Stimulated activated CD4-positive, alpha-beta T cell treated with anti-CD3 and anti-CD28 coated beads, Interleukin-2, amount 100 ng/mL, for 24 hours (primary cell): ENCODE measurements around the gene TEPSIN.

Experiments used
- DNase-seq, 2 donors: peaks; one replicate each; pipeline ENCODE4 v3.0.0-alpha.2; 2020

TEPSIN gene

DNA sequence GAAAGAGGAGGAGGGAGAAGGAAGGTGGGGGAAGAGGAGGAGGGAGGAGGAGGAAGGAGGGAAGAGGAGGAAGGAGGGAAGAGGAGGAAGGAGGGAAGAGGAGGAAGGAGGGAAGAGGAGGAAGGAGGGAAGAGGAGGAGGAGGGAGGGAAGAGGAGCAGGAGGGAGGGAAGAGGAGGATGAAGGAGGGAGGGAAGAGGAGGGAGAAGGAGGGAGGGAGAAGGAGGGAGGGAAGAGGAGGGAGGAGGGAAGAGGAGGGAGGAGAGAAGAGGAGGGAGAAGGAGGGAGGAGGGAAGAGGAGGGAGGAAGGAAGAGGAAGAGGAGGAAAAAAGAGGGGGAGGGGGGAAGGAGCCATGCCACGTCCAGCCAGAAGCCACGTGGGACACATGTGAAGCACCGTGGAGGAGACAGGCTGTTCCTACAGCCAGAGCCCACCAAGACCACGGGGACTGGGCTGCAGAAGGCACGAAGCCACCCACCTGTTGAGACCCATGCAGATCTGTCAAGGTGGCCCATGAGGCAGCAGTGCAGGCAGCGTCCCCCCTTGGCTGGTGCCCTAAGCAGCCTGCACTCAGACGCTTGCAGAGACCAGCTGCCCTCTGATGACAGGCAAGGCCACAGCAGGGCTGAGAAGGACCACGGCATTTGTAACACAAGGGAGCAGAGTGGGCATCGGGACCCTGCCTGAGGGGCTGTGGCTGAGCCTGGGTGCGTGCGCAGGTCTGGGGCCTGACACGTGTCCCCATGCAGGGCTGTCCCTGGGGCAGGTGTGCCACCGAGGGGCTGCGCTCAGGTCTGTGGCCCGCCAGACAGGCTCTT lies 10.6 kb upstream of the TEPSIN start:
- DNase-seq: no peak

GRCh38 chr17:81248649-81249048 lies 9.8 kb upstream of the TEPSIN start:
- no peak for DNase-seq

- DNase-seq: no peak
Measured at GRCh38 chr17:81247339-81247990, 8.6 kb upstream of the TEPSIN start.

DNA sequence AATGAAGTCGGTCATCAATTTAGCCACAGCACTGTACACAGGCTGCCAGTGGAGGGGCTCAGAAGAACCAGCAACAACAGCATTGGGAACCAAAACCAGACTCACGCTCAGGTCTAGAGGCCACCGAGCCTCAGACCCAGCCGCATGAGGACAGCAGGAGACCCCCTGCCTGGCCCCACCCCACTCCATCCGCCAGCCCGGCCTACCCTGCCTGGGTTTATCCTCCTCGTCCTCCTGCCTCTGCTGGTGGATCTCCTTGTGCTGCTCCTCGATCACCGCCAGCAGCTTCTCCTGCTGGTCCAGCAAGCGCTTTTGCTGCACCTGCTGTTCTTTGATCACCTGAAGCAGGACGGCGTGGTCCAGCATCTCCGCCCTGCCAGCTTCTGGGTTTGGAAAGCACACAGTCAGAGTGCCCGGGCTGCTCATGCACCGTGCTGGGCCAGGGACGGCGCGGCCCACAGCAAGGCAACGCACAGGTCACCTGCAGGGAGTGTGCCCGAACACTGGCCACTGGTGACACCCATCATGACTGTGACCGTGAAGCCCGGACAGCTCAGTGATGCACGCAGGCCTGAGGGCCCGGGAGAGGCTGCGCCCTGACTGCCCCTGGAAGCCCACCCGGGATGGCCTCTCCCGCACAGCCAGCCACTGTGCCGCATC lies 8.0 kb upstream of the TEPSIN start:
- no peak for DNase-seq

GRCh38 chr17:81246343-81246670 lies 7.5 kb upstream of the TEPSIN start:
- no peak for DNase-seq

- DNase-seq: no peak
Measured at GRCh38 chr17:81245665-81246342, 6.9 kb upstream of the TEPSIN start.

- DNase-seq: no peak
Measured at GRCh38 chr17:81245024-81245664, 6.3 kb upstream of the TEPSIN start.

DNA sequence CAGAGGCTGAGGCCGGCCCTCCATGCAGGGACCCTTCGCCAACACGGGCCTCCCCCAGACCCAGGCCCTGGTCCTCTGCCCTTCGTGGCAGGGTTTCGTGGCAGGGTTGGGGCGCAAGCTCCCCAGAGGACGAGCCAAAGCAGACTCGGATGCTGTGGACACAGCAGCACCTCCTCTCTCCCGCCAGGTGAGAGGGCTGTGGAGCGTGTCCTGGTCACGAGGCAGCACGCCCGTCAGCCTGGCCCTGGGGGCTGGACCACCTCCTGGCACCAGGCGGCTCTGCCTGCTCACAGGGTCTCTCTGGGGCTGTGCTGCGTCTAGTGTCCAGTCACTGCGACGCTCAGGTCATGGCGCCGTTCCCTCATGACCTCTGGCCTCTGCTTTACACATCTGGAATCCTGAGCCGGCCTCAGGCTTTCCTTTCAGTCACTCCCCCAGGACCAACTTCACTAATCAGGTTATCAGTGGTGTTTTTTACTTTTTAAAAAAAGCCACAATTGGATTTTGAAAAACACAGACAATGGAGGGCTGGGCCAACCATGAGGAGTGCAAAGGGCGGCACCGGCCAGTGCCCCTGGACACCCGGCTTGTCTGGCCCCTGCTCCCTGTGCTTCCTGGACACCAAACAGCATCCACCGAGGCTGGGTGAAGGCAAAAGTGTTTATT lies 5.6 kb upstream of the TEPSIN start:
- no peak for DNase-seq

- DNase-seq: no peak
Measured at GRCh38 chr17:81243333-81243664, 4.4 kb upstream of the TEPSIN start.

- no peak for DNase-seq
Measured at GRCh38 chr17:81242421-81243332, 3.8 kb upstream of the TEPSIN start.

DNA sequence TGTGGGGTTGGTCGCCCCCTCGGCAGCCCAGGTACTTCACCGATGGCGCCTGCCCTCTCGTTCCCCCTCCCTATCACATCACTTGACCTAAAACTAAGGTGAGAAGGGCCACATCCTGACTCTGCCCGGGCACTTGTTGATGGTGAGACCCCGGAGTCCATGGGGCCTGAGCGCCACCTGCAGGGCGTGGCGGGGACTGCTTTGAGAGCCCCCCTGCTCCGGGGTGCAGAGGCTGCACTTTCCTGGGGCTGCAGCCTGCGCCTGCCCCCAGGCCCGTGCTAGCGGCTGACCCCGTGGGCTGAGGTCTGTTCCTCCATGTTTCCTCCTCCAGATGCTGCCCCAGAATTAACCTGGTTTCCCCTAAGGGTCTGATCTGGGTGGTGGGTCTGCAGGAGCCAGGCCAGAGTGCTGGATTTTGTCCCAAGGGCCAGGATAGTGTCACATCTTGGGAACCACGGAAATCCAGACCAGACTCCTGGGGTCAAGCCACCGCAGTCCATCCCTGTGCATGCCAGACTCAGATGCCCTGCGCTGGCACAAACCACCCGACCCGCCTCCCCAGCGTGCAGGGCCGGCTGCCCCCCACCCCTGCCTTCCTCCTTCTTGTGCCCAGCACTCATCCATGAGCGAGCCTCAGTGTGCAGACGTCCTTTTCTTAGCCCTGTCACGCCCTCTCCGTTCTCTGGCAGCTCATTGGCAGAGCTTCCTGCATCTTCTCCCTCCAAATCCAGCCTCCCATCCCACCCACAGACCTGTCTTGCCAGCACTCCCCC lies 3.0 kb upstream of the TEPSIN start:
- peak; percentile 75 to 76 for DNase-seq

- DNase-seq: no peak
Measured at GRCh38 chr17:81241203-81241602, 2.3 kb upstream of the TEPSIN start.

DNA sequence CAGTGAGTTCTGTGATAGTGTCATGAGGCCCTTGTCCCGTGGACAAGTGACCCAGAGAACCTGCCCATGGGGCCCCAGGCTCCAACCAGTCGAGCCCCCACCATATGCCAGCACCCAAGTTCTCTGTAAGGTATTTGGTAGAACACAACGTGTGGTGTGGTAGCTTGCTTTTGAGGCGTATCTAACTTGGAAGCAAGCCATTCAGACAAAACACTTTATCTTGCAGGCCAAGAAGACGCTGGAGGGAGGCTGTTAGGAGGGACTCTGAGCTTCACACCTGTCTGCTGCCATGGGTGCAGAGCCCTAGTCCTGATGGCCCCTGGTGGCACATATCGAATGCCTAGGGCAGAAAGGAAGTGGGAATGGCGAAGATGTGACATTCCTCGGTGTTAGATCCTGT lies 1.9 kb upstream of the TEPSIN start:
- DNase-seq: no peak

GRCh38 chr17:81239714-81240555 lies 1.1 kb upstream of the TEPSIN start:
- DNase-seq: peak; percentile 61 to 64

DNA sequence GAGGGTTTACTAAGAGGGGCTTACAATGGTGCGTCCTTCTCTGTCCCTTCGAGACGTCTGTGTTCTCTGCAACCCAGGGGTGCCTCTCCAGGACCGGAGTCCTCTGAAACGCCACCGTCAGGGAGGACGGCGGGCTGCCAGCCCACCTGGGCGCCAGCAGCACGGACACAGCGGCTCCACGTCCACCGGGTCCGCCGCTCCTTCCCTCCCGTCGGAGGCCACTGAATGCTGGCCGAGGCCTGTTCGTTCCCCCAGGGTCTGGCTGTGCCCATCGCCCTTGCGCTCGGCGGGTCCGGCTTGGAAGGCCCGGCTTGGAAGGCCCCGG lies 403 bp downstream of the TEPSIN start:
- no peak for DNase-seq

DNA sequence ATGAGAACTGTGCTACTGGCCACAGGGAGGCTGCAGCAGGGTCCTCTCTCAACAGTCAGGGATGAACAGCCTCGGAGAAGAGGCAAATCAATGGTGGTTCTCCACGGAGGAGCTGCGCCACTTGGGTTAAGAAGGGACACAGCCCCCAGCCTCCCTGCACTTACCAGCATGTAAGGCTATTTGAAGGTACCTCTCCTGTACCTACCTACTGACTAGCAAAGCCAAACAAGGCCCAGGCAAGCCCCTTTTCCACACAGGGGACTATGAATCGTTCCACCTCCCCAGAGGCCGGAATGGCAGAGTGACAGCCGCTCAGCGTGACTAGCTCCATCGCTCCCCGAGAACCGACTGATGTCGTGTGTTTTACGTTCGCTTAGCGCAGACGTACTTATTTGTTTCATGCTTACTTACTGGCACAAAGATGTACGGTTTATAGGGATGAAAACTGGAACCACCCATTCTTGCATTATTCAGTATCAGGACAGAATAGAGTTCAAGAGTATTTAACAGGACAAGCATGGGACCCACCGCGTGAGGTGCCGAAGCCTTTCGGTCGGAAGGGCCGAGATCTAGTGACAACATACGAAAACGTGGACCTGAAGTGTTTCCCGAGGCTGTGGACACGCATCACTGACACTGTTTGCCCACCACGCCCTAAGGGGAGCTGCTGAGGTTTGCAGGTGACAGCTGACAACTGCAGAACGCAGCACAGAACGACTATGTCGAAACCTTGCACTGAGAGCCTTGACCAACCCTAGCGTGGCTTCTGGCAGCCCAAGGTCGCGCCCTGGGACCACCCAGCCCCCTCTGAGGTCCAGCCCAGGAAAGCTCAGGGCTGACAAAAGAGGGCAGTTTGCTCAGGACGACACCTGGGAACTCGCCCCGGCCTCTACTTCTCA lies 1.0 kb downstream of the TEPSIN start:
- no peak for DNase-seq

DNA sequence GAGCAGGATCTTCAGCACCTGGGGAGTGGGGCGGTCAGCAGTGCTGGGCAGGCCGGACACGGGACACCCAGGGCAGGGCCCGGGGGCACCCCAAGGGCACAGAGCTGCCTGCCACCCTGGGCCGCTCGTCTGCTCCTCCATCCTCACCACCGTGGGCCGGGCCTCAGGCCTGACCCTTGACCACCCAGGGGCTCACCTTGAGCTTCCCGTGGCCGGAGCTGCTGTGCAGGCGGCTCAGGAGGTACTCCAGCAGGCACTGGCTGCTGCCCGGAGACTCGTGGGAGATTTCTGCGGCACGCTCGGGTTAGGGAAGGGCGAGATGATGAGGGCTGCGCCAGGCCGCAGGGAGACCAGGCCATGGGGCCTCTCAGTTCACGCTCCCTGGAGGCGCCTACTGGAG lies 2.1 kb downstream of the TEPSIN start:
- no peak for DNase-seq

DNA sequence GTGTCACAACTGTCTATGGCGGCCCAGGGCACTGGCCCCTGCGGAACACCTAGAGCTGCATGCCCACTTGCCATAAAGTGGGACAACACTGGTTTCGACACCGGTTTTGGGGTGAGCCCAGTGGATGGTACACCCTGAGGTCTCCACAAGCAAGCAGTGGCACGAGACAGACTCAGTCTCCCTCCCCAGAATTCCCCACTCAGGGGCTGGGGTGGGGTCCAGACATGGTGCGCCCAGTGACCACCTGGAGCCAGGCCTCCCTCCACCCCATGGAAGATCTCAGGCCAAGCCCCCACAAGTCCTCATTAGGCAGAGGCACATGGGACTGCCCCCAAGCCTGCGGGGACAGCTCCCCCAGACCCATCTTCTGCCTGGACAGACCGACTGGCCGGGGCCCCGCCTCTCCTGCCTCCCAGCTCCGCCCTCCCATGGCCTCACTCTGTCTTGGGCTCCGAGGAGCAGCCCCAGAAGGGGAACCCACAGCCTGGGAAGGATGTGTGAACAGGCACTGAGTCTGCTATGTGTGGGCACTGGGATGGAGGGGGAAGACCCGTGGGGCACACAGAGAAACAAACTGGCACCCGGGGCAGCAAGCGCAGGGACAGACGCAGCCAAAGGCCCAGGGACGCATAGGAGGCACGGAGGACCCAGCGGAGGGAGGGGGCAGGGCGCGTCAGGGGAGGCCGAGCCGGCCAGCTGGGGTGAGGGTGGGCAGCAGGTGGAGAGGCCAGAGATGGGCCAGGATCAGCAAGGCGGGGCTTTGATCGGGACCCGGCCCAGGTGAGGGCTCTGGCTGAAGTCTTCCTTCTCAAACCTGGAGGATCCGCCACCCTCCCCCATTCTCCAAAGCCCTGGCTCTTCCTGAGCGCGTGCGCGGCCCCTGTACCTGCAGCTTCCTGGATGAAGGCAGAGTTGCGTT lies 2.8 kb downstream of the TEPSIN start:
- DNase-seq: no peak
